Kidney epithelial cell (primary cell): ENCODE measurements around the gene CIAO1. TPM values are rescaled to one million over a fixed set of nuclear protein-coding genes. Genes with fewer than 3 reads are reported as not detected.

Source experiments
- DNase-seq: peaks from one replicate; pipeline ENCODE4 v3.0.0-alpha.2; 2010; ENCODE audit warnings: low read depth
- H3K27me3 ChIP-seq: 2 replicates; pipeline ENCODE4 v1.6.0; 2011; ENCODE audit warnings: low read length; ENCODE audit not compliant: control insufficient read depth, insufficient read depth
- H3K36me3 ChIP-seq: 2 replicates; pipeline ENCODE4 v1.5.1; 2011; ENCODE audit warnings: low read length; ENCODE audit not compliant: control insufficient read depth, insufficient read depth
- H3K4me3 ChIP-seq: 2 replicates; pipeline ENCODE4 v1.5.1; 2011; ENCODE audit warnings: low read depth, mild to moderate bottlenecking, control low read depth, low read length
- total RNA-seq: library from RNA; depleted of rRNA; stranded (reverse); fragments of >200 nt; gene quantifications from 2 replicates; pipeline ENCODE4 v1.2.3, GENCODE V29; 2015
- TF ChIP-seq, protein P1 (sequence below): IDR thresholded peaks from 2 replicates; pipeline ENCODE4 v1.5.1; 2011; ENCODE audit warnings: mild to moderate bottlenecking, moderate library complexity, low read length, control low read depth, inconsistent platforms; ENCODE audit not compliant: insufficient read depth, poor library complexity, severe bottlenecking

The CIAO1 gene
- total RNA-seq, 1 donor from 2014 or later: 73.7 TPM

DNA sequence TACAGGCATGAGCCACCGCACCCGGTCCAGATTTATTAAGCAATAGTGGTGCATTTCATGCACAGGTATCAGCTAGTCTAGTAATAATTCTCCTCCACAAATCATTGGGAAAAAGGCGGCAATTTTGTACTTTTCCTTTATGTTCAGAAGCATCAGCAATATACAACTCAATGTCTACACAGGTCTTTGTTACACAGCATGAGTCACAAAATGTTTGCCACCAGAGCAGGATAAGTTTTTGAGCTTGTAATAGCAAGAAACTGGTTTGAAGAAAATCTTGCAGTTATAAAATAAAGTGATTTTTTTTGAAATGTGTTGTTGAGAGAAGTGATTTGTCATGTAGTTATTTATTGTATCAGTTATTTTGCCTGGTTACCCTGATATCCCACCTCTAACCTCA is 54.3 kb downstream of the CIAO1 start:
- no peak for DNase-seq
- peaks cover 14% of the 10 kb centered on the region for H3K27me3 ChIP-seq
- TF ChIP-seq, protein P1, sequence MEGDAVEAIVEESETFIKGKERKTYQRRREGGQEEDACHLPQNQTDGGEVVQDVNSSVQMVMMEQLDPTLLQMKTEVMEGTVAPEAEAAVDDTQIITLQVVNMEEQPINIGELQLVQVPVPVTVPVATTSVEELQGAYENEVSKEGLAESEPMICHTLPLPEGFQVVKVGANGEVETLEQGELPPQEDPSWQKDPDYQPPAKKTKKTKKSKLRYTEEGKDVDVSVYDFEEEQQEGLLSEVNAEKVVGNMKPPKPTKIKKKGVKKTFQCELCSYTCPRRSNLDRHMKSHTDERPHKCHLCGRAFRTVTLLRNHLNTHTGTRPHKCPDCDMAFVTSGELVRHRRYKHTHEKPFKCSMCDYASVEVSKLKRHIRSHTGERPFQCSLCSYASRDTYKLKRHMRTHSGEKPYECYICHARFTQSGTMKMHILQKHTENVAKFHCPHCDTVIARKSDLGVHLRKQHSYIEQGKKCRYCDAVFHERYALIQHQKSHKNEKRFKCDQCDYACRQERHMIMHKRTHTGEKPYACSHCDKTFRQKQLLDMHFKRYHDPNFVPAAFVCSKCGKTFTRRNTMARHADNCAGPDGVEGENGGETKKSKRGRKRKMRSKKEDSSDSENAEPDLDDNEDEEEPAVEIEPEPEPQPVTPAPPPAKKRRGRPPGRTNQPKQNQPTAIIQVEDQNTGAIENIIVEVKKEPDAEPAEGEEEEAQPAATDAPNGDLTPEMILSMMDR: no peak
- no peak overlapping the region for H3K4me3 ChIP-seq
- H3K36me3 ChIP-seq: no peaks in the 10 kb centered on the region

DNA sequence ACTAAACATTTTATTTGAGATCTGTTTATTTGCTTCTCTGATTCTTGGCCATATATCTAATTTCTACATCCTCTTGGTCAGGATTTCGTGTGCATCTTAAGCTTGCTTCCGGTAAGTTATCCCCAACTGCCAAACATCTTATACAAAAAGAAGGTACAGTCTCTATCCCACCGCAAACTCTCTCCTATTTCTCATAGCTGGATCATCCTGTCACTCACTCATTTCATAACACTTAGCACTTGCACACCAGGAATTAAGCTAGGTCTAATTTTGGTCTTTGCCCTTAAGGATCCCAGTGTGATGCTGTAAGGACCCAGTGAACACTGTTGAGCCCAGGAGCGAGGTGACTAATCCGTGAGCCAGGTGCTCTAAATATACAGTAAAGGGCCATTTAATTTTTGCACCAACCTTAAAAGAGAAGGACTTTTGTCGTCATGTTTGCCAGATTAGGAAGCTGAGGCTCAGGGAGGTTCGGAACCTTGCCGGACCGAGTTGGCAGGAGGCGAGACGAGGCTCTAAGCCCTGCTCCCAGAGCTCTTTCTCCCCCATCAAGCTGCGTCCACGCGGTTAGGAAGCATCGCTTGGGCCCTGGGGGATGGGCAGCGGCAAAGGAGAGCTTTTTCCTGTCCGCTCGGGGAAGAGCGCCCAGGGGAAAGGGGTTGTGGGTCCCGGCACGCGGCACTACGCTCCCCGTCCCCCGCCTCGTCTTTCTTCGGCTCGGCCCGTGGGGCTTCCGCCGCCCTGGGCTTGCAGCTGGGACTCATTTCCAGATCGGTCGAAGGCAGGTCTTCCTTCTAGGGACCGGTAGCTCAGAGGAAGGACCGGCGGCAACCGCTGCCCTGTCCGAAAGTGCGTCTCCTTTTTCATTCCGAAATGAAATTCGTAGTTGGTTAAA is 55.0 kb downstream of the CIAO1 start:
- Histone ChIP-seq H3K4me3 (peak overlapping the region; percentile 43), H3K36me3 (no peaks in the 10 kb centered on the region), H3K27me3 (peaks cover 14% of the 10 kb centered on the region)
- TF ChIP-seq, protein P1: no peak
- no peak for DNase-seq

Other genes with a start within 250 kb of the CIAO1 start
- gene GPAT2, start 231.3 kb upstream of the CIAO1 start, total RNA-seq: 1.3 and 1.6 TPM in 2 replicates
- gene ADRA2B, start 149.7 kb upstream of the CIAO1 start, total RNA-seq: 0.07 and 0.13 TPM in 2 replicates
- not detected in 2 replicates for gene ASTL, start 127.7 kb upstream of the CIAO1 start, total RNA-seq
- 1.6 and 1.7 TPM in 2 replicates for gene DUSP2, start 120.8 kb upstream of the CIAO1 start, total RNA-seq
- 96.1 and 104 TPM in 2 replicates for gene STARD7, start 57.4 kb upstream of the CIAO1 start, total RNA-seq
- gene TMEM127, start 228 bp upstream of the CIAO1 start, total RNA-seq: 54.9 and 63.5 TPM in 2 replicates
- gene SNRNP200, start 39.3 kb downstream of the CIAO1 start, total RNA-seq: 104 and 124 TPM in 2 replicates
- gene ITPRIPL1, start 59.1 kb downstream of the CIAO1 start, total RNA-seq: 5.1 and 5.5 TPM in 2 replicates
- 3.1 and 4.1 TPM in 2 replicates for gene NCAPH, start 69.5 kb downstream of the CIAO1 start, total RNA-seq
- 16.8 and 18.6 TPM in 2 replicates for gene NEURL3, start 239.1 kb downstream of the CIAO1 start, total RNA-seq